Lower leg skin (tissue), 4 donors: Measurements from ENCODE around the gene ALOX15. TPM values are rescaled to one million over a fixed set of nuclear protein-coding genes. Genes with fewer than 3 reads are reported as not detected.

Experiments used
- DNase-seq, 2 donors: peaks; one replicate each; pipeline ENCODE4 v3.0.0-alpha.2; 2019; ENCODE audit warnings: low spot score in 2 of 2
- H3K4me3 ChIP-seq: fragments of 200-600 bp; sonication (generic); 2 replicates; pipeline ENCODE4 v1.5.1; 2017; ENCODE audit warnings: mild to moderate bottlenecking, low read depth; ENCODE audit not compliant: poor library complexity, severe bottlenecking
- CTCF ChIP-seq, 3 donors: fragments of 450-650 bp; IDR thresholded peaks; one replicate each; pipeline ENCODE4 v1.5.1; 2016; ENCODE audit warnings: antibody characterized with exemption in 3 of 3, mild to moderate bottlenecking in 3 of 3, moderate library complexity in 2 of 3
- POLR2A ChIP-seq, 2 donors: fragments of 450-650 bp; IDR thresholded peaks; one replicate each; pipeline ENCODE4 v1.6.1; 2016 to 2017; ENCODE audit warnings: antibody characterized with exemption in 2 of 2, mild to moderate bottlenecking in 1 of 2, moderate library complexity in 1 of 2
- WGBS, 2 donors: methylation state at CpG; one replicate each; pipeline ENCODE4 v1.1.5; 2018; 5-methylcytosine and 5-hydroxymethylcytosine counted together
- intact Hi-C: fragments of 100-400 bp; cut with DNase I; formaldehyde crosslinking; loops from one replicate; pipeline ENCODE4 v1.15.0; 2023; ENCODE audit warnings: low total_unique reads
- total RNA-seq, 4 donors: library from RNA; depleted of rRNA; stranded (reverse); fragments of >200 nt; gene quantifications; one replicate each; pipeline ENCODE4 v1.1.0, GENCODE V29; 2016

ALOX15 gene
- total RNA-seq, 4 donors from 2014 or later: 0.54 to 0.68 TPM; not detected in 2

- TF ChIP-seq CTCF (IDR thresholded peaks at IDR 0.05) (no peak), POLR2A (IDR thresholded peaks at IDR 0.05) (no peak)
- DNase-seq: no peak
- intact Hi-C loops: no loop called here
- 61% methylated on average over 4 of the region's 4 CpGs for WGBS, 2 donors
- H3K4me3 ChIP-seq: no peak overlapping the region
Measured at GRCh38 chr17:4634976-4635375, 6.5 kb downstream of the ALOX15 start.

- intact Hi-C loops: no loop called here
- TF ChIP-seq POLR2A (IDR thresholded peaks at IDR 0.05) (no peak), CTCF (IDR thresholded peaks at IDR 0.05) (no peak)
- DNase-seq: no peak
- H3K4me3 ChIP-seq: no peak overlapping the region
- 92% methylated on average over 2 of the region's 2 CpGs for WGBS, 2 donors
Measured at GRCh38 chr17:4633643-4634042, 7.8 kb downstream of the ALOX15 start.

GRCh38 chr17:4632581-4632920 is 8.9 kb downstream of the ALOX15 start:
- no peak for DNase-seq
- intact Hi-C loops: no loop called here
- no peak overlapping the region for H3K4me3 ChIP-seq
- TF ChIP-seq CTCF (IDR thresholded peaks at IDR 0.05) (no peak), POLR2A (IDR thresholded peaks at IDR 0.05) (no peak)
- 76 to 79% methylated on average over 7 of the region's 7 CpGs for whole genome bisulfite sequencing, 2 donors

GRCh38 chr17:4631836-4632580 is 9.5 kb downstream of the ALOX15 start:
- WGBS, 2 donors: 77 to 81% methylated on average over 21 of the region's 21 CpGs
- H3K4me3 ChIP-seq: no peak overlapping the region
- no peak for DNase-seq
- intact Hi-C loops: no loop called here
- TF ChIP-seq CTCF (IDR thresholded peaks at IDR 0.05): no peak
- no peak for TF ChIP-seq POLR2A (IDR thresholded peaks at IDR 0.05)

- 82 to 86% methylated on average over 8 of the region's 8 CpGs for WGBS, 2 donors
- intact Hi-C loops: no loop called here
- DNase-seq: no peak
- TF ChIP-seq CTCF (IDR thresholded peaks at IDR 0.05) (no peak), POLR2A (IDR thresholded peaks at IDR 0.05) (no peak)
- H3K4me3 ChIP-seq: no peak overlapping the region
Measured at GRCh38 chr17:4631431-4631830, 10.0 kb downstream of the ALOX15 start.
